ENCODE data around the gene TM4SF4.

DNA sequence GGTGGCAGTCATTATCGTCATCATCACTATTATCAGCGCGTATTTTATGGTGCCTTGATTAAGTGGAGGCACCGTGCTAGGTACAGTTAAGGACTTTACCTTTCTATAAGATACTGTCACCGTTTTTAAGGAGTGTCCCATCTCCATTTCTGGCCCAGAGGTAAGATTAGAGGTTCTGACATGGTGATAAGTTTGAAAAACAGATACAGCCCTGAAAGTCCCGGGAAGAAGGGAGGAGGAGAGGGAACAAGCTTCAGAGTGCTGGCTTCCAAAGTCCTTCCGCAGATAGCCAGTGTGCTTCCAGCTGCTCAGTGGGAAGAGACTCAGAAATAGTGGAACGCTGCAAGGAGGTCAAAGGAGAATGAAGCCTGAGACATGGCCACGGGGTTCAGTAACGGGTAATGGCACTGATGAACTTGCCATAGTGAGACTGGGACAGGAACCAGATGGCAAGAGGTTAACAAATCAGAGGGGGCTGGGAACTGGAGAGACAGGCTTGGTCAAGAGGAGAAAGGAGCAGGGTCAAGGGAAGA is 9.1 kb upstream of the TM4SF4 start:
- TF ChIP-seq, protein P1, sequence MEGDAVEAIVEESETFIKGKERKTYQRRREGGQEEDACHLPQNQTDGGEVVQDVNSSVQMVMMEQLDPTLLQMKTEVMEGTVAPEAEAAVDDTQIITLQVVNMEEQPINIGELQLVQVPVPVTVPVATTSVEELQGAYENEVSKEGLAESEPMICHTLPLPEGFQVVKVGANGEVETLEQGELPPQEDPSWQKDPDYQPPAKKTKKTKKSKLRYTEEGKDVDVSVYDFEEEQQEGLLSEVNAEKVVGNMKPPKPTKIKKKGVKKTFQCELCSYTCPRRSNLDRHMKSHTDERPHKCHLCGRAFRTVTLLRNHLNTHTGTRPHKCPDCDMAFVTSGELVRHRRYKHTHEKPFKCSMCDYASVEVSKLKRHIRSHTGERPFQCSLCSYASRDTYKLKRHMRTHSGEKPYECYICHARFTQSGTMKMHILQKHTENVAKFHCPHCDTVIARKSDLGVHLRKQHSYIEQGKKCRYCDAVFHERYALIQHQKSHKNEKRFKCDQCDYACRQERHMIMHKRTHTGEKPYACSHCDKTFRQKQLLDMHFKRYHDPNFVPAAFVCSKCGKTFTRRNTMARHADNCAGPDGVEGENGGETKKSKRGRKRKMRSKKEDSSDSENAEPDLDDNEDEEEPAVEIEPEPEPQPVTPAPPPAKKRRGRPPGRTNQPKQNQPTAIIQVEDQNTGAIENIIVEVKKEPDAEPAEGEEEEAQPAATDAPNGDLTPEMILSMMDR (IDR thresholded peaks at IDR 0.05), result no peak
- no peak for TF ChIP-seq POLR2AphosphoS5 (IDR thresholded peaks at IDR 0.05)

Measured in sigmoid colon (tissue), 4 donors.